ENCODE data around the gene SLC31A2.
A peak's percentile ranks its signal among the peaks of the same experiment; 100 is the strongest.

Gene SLC31A2

DNA sequence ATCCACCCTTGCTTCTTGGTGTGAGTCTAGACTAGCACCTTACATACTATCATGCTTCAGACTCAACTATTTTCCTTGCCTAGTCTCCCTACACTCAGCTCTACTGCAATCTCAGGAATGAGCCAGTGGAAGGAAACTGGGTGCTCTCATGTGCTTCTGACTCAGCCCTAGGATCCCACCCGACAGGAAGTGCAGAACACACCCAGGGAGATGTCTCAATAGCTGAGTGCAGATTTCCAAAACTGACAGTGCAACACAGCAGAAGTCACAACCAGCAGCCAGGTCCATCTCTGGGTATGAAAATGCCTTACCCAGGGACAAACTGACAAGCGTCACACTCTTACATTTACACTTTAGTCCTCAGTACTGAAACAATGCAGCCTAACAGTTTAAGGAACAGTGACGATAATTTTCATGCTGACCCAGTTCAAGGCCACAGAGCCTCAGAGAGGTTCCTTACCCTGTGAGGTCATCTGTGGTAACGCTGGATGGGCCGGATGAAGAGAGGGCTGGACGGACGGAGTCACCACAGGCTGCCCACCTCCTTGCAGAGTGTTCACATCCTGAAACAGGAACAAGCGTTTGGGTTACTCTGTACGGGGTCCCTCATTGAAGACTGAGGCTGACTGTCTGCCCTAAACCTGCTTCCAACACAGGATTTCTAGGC is 37.3 kb downstream of the SLC31A2 start:
- peak; percentile 72 for DNase-seq

DNA sequence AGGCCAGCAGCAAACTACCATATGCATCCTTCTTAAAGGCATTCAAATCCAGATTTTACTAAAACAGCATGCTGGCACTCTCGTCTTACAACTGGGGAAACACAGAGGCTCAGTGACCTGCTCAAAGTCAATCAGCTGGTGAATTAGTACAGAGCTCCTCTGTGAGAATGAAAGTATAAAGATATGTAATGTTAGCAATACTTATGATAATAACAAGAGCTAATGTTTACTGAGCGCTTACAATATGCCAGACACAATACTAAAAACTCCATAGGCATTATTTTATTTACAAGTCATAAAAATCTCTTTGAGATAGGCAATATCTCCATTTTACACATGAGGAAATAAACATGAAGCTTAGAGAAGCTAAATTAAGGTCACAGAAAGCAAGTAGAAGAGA is 41.6 kb downstream of the SLC31A2 start:
- DNase-seq = no peak

DNA sequence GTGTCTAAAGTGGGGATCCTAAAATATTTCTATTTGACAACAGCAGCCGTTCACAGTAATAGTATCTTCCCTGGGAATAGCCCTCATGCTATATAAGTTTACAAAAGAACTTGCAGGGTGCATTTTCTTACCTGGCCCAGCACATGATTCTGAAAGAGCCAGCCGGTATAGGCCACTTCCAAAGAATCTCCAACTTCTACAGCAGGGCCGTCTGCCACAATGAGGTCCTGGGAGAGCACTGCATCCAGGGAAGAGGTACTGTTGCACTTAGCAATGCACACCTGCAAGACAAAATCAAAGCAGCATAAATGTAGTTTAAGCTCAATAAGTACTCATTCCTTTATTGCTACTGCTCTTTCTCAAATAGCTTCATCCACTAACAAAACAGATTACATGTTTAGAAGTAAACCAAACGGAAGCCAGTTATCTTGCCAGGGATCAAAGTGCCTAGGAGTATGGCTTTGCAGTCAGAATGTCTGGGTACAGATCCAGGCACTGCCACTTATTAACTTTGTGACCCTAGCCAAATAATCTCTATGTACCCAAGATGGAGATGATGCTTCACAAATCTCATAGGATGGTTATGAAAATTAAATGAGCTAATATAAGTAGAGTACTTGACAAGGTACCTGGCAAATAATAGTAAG is 49.0 kb downstream of the SLC31A2 start:
- no peak for DNase-seq

DNA sequence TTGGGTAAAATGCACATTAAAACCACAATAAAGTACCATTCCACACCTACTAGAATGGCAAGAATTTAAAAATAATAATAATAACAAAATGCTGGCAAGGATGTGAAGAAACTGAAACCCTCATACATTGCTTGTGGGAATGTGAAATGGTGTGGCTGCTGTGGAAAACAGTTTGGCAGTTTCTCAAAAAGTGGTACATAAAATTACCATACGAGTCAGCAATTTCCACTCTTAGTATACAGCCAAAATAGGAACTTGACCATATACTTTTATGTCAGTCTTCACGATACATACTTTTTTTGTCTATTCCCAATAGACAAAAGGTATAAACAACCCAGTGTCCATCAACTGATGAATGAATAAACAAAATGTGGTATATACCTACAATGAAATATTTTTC is 54.6 kb downstream of the SLC31A2 start:
- no peak for DNase-seq

DNA sequence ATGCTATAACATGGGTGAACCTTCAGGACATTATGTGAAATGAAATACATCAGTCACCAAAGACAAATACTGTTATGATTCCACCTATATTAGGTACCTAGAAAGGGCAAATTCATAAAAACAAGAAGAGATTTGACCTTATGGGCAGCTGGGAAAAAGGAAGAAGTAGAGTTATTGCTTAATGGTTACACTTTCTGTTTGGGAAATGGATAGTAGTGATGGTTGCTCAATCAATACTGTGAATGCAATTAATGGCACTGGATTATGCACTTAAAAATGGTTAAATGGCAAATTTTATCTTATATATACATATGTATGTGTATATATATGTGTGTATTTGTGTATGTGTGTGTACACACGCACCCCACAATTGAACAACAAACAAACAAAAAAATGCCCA is 55.1 kb downstream of the SLC31A2 start:
- DNase-seq = peak; percentile 7

DNA sequence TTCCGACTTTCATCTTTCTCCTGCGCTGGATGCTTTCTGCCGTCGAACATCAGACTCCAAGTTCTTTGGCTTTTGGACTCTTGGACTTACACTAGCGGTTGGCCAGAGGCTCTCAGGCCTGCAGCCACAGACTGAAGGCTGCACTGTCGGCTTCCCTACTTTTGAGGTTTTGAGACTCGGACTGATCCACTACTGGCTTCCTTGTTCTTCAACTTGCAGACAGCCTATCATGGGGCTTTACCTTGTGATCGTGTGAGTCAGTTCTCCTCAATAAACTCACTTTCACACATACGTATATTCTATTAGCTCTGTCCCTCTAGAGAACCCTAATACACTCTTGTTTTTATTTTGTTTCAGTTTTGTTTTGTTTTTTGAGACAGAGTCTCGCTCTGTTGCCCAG is 60.0 kb downstream of the SLC31A2 start:
- no peak for DNase-seq
